Liver (tissue), 9 donors: ENCODE data around the gene PKHD1. TPM values are rescaled to one million over a fixed set of nuclear protein-coding genes. Genes with fewer than 3 reads are reported as not detected.

Source experiments
- DNase-seq: peaks from one replicate; pipeline ENCODE4 v3.0.0-alpha.2; 2017; ENCODE audit warnings: low spot score
- H3K27ac ChIP-seq, 2 donors: one replicate each; pipeline ENCODE4 v1.7.0; 2013; ENCODE audit warnings: inconsistent platforms in 2 of 2, low read length in 2 of 2, control low read depth in 1 of 2, low read depth in 1 of 2, mild to moderate bottlenecking in 1 of 2
- H3K27me3 ChIP-seq, 4 donors: one replicate each; pipeline versions ENCODE4 v1.6.1 to v1.7.0; 2013; ENCODE audit warnings: low read length in 3 of 4, inconsistent platforms in 1 of 4, mild to moderate bottlenecking in 1 of 4, moderate library complexity in 1 of 4; ENCODE audit not compliant: control insufficient read depth in 4 of 4, insufficient read depth in 4 of 4
- H3K36me3 ChIP-seq, 4 donors: one replicate each; pipeline versions ENCODE4 v1.6.1 to v1.7.0; 2013; ENCODE audit warnings: low read length in 3 of 4, mild to moderate bottlenecking in 3 of 4, low read depth in 1 of 4, moderate library complexity in 1 of 4; ENCODE audit not compliant: control insufficient read depth in 4 of 4, insufficient read depth in 3 of 4
- H3K4me1 ChIP-seq, 4 donors: one replicate each; pipeline versions ENCODE4 v1.6.1 to v1.7.0; 2013; ENCODE audit warnings: low read length in 3 of 4, mild to moderate bottlenecking in 3 of 4, moderate library complexity in 1 of 4; ENCODE audit not compliant: control insufficient read depth in 4 of 4, insufficient read depth in 4 of 4
- H3K4me3 ChIP-seq, 3 donors: one replicate each; pipeline versions ENCODE4 v1.6.1 to v1.7.0; 2013; ENCODE audit warnings: low read length in 3 of 3, control low read depth in 1 of 3, low read depth in 1 of 3, mild to moderate bottlenecking in 1 of 3
- H3K9ac ChIP-seq, 2 donors: one replicate each; pipeline ENCODE4 v1.7.0; 2013; ENCODE audit warnings: low read length in 2 of 2, mild to moderate bottlenecking in 2 of 2, moderate library complexity in 2 of 2, control low read depth in 1 of 2, low read depth in 1 of 2
- H3K9me3 ChIP-seq, 4 donors: one replicate each; pipeline versions ENCODE4 v1.6.1 to v1.7.0; 2013; ENCODE audit warnings: low read length in 3 of 4; ENCODE audit not compliant: control insufficient read depth in 4 of 4
- EGR1 ChIP-seq, 2 donors: IDR thresholded peaks; 2 replicates each; pipeline ENCODE4 v1.6.1; 2016 to 2018; ENCODE audit warnings: antibody characterized with exemption in 2 of 2, low read depth in 2 of 2
- FOXA2 ChIP-seq: IDR thresholded peaks from 2 replicates; pipeline ENCODE4 v1.6.1; 2016; ENCODE audit warnings: antibody characterized with exemption
- GABPA ChIP-seq, 2 donors: IDR thresholded peaks in 1 of 2; conservative IDR thresholded peaks in 1 of 2; 2 replicates each; pipeline ENCODE4 v1.6.1; 2016; ENCODE audit warnings: antibody characterized with exemption in 2 of 2, mild to moderate bottlenecking in 1 of 2, moderate library complexity in 1 of 2
- HNF4G ChIP-seq: IDR thresholded peaks from 2 replicates; pipeline ENCODE4 v1.6.1; 2016; ENCODE audit warnings: antibody characterized with exemption
- JUND ChIP-seq, 2 donors: IDR thresholded peaks; 2 replicates each; pipeline ENCODE4 v1.6.1; 2016; ENCODE audit warnings: antibody characterized with exemption in 2 of 2
- NR2F2 ChIP-seq: IDR thresholded peaks from 2 replicates; pipeline ENCODE4 v1.6.1; 2016; ENCODE audit warnings: antibody characterized with exemption
- RAD21 ChIP-seq, 2 donors: IDR thresholded peaks; 2 replicates each; pipeline ENCODE4 v1.6.1; 2016; ENCODE audit warnings: antibody characterized with exemption in 2 of 2, mild to moderate bottlenecking in 2 of 2
- RXRA ChIP-seq, 2 donors: IDR thresholded peaks; 2 replicates each; pipeline ENCODE4 v1.6.1; 2017 to 2018; ENCODE audit warnings: antibody characterized with exemption in 2 of 2, mild to moderate bottlenecking in 1 of 2
- SP1 ChIP-seq: IDR thresholded peaks from 2 replicates; pipeline ENCODE4 v1.6.1; 2018; ENCODE audit warnings: antibody characterized with exemption, mild to moderate bottlenecking
- TAF1 ChIP-seq: conservative IDR thresholded peaks from 2 replicates; pipeline ENCODE4 v1.6.1; 2016; ENCODE audit warnings: antibody characterized with exemption, mild to moderate bottlenecking
- WGBS: extraction: QIAGEN DNeasy Blood & Tissue Kit; methylation state at CpG from one replicate; pipeline ENCODE4 v1.1.7; 2013; 5-methylcytosine and 5-hydroxymethylcytosine counted together
- polyA plus RNA-seq, 2 donors: library from polyadenylated mRNA; stranded (reverse) in 1 of 2; unstranded in 1 of 2; fragments of 200-250 nt in 1 of 2; fragments of >200 nt in 1 of 2; fragmentation: Nextera tagmentation in 1 of 2; extraction: Ambion mirVana in 1 of 2; gene quantifications; one replicate each; pipeline versions ENCODE4 v1.2.1 to v1.2.3, GENCODE V29; 2013 to 2015
- total RNA-seq, 2 donors: library from RNA; depleted of rRNA; stranded (reverse); fragments of >200 nt; gene quantifications; one replicate each; pipeline ENCODE4 v1.2.3, GENCODE V29; 2014
- TF ChIP-seq, protein P1 (sequence below): fragments of 150-350 bp; IDR thresholded peaks from 2 replicates; pipeline ENCODE4 v1.5.1; 2017; ENCODE audit warnings: improper control_type of control experiment, low read depth, low read length; ENCODE audit not compliant: missing input control
- TF ChIP-seq, protein P2 (sequence below): IDR thresholded peaks from 2 replicates; pipeline ENCODE4 v1.6.1; 2016; ENCODE audit warnings: antibody characterized with exemption
- TF ChIP-seq, protein P3 (sequence below): IDR thresholded peaks from 2 replicates; pipeline ENCODE4 v1.6.1; 2016; ENCODE audit warnings: antibody characterized with exemption
- TF ChIP-seq, protein P4 (sequence below): IDR thresholded peaks from 2 replicates; pipeline ENCODE4 v1.6.1; 2016; ENCODE audit warnings: antibody characterized with exemption, mild to moderate bottlenecking
- donor health status: healthy.
- donor health status: healthy.
- donor health status: healthy.
- donor health status: healthy.
- donor health status: healthy.

PKHD1 gene
- total and polyA plus RNA-seq, 4 donors = 0.45 to 10.6 (median 3.2) TPM

DNA sequence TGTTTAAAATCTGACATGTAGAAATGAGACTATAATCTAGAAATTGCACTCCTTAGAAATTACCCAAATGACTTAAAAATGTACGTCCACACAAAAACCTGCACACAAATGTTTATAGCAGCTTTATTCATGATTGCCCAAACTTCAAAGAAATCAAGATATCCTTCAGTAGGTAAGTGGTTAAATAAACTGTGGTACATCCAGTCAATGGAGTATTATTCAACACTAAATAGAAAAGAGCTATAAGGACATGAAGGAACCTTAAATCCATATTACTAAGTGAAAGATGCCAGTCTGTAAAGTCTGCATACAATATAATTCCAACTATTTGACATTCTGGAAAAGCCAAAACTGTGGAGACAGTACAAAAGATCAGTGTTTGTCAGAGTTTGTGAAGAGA lies 513.4 kb downstream of the PKHD1 start:
- H3K4me1 ChIP-seq = no peaks in the 10 kb centered on the region
- 92% methylated on average over 1 of the region's 1 CpG for WGBS
- TF ChIP-seq HNF4G (no peak), RAD21 (IDR thresholded peaks at IDR 0.05) (no peak), JUND (IDR thresholded peaks at IDR 0.05) (no peak), RXRA (IDR thresholded peaks at IDR 0.05) (no peak), EGR1 (IDR thresholded peaks at IDR 0.05; ENCODE audit: low read depth in 2 of 2) (no peak), TAF1 (no peak), GABPA (IDR thresholded peaks at IDR 0.05 in 1 of 2, conservative IDR thresholded peaks at IDR 0.05 in 1 of 2) (no peak), SP1 (no peak), NR2F2 (no peak), FOXA2 (no peak)
- TF ChIP-seq, protein P1, sequence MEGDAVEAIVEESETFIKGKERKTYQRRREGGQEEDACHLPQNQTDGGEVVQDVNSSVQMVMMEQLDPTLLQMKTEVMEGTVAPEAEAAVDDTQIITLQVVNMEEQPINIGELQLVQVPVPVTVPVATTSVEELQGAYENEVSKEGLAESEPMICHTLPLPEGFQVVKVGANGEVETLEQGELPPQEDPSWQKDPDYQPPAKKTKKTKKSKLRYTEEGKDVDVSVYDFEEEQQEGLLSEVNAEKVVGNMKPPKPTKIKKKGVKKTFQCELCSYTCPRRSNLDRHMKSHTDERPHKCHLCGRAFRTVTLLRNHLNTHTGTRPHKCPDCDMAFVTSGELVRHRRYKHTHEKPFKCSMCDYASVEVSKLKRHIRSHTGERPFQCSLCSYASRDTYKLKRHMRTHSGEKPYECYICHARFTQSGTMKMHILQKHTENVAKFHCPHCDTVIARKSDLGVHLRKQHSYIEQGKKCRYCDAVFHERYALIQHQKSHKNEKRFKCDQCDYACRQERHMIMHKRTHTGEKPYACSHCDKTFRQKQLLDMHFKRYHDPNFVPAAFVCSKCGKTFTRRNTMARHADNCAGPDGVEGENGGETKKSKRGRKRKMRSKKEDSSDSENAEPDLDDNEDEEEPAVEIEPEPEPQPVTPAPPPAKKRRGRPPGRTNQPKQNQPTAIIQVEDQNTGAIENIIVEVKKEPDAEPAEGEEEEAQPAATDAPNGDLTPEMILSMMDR = no peak
- TF ChIP-seq, protein P2, sequence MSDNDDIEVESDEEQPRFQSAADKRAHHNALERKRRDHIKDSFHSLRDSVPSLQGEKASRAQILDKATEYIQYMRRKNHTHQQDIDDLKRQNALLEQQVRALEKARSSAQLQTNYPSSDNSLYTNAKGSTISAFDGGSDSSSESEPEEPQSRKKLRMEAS = no peak
- TF ChIP-seq, protein P3, sequence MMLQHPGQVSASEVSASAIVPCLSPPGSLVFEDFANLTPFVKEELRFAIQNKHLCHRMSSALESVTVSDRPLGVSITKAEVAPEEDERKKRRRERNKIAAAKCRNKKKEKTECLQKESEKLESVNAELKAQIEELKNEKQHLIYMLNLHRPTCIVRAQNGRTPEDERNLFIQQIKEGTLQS = no peak

DNA sequence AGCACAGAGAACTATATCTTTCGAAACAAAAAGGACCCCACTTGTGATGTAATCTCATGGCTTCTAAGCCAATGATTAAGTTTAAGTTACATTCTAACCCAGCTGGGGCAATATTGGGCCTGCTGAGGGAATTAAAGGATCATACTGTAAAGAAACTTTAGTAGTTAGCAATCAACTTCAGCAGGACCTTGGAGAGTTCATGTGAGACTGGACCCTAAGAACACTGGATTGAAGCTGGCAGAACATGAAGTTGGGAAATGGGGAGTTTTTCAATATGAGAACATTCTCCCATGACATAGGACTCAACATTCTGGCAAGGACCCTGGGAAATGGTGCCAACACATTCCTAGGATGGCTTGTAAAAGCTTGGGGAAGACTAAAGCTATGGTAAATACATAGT lies 516.2 kb downstream of the PKHD1 start:
- Histone ChIP-seq H3K4me3 (no peak overlapping the region), H3K27me3 (no peaks in the 10 kb centered on the region), H3K9ac (no peak overlapping the region), H3K27ac (no peak overlapping the region), H3K9me3 (no peaks in the 10 kb centered on the region), H3K4me1 (no peaks in the 10 kb centered on the region), H3K36me3 (no peaks in the 10 kb centered on the region)
- WGBS = 97% methylated on average over 1 of the region's 1 CpG
- no peak for DNase-seq
- TF ChIP-seq, protein P2 = no peak
- TF ChIP-seq JUND (IDR thresholded peaks at IDR 0.05) (no peak), NR2F2 (no peak), RXRA (IDR thresholded peaks at IDR 0.05) (no peak)
- TF ChIP-seq, protein P1 = no peak
- TF ChIP-seq, protein P4, sequence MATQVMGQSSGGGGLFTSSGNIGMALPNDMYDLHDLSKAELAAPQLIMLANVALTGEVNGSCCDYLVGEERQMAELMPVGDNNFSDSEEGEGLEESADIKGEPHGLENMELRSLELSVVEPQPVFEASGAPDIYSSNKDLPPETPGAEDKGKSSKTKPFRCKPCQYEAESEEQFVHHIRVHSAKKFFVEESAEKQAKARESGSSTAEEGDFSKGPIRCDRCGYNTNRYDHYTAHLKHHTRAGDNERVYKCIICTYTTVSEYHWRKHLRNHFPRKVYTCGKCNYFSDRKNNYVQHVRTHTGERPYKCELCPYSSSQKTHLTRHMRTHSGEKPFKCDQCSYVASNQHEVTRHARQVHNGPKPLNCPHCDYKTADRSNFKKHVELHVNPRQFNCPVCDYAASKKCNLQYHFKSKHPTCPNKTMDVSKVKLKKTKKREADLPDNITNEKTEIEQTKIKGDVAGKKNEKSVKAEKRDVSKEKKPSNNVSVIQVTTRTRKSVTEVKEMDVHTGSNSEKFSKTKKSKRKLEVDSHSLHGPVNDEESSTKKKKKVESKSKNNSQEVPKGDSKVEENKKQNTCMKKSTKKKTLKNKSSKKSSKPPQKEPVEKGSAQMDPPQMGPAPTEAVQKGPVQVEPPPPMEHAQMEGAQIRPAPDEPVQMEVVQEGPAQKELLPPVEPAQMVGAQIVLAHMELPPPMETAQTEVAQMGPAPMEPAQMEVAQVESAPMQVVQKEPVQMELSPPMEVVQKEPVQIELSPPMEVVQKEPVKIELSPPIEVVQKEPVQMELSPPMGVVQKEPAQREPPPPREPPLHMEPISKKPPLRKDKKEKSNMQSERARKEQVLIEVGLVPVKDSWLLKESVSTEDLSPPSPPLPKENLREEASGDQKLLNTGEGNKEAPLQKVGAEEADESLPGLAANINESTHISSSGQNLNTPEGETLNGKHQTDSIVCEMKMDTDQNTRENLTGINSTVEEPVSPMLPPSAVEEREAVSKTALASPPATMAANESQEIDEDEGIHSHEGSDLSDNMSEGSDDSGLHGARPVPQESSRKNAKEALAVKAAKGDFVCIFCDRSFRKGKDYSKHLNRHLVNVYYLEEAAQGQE = no peak

More for the DNA sequence above, 513.4 kb downstream of the PKHD1 start:
- no peak overlapping the region for H3K27ac ChIP-seq
- H3K36me3 ChIP-seq = no peaks in the 10 kb centered on the region
- DNase-seq = no peak
- no peak overlapping the region for H3K9ac ChIP-seq
- H3K4me3 ChIP-seq = no peak overlapping the region
- H3K9me3 ChIP-seq = no peaks in the 10 kb centered on the region
- H3K27me3 ChIP-seq = no peaks in the 10 kb centered on the region
